Measurements from ENCODE around the gene CENPF.
A peak's percentile ranks its signal among the peaks of the same experiment; 100 is the strongest.

Gene CENPF

DNA sequence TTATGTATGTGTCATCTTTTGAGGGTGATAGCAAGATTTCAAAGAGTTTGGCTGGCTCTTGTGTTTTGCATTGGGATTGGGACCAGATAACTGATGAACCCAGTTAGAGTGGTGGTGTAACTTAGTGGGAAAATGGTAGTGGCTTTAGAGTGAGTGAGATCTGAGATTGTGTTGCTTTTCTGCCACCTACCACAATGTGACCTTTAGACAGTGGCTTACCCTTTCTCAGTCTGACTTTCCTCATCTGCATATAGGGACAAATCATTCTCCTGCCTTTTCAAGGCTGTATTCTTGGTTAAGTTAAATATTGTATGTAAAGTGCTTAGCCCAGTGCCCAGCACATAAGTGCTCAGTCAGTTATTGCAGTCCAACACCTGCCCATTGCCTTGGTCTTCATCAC, 31.3 kb downstream of the CENPF start:
- Histone ChIP-seq H3K18ac (ENCODE audit: low read length) (no peak overlapping the region), H2BK15ac (replicated peaks; ENCODE audit: low read depth) (no peak overlapping the region), H3K79me2 (ENCODE audit: control insufficient read depth, insufficient read depth, low read length) (no peaks in the 10 kb centered on the region), H3K4me2 (ENCODE audit: low read length) (no peak overlapping the region), H3K27me3 (ENCODE audit: insufficient read depth, low read length, poor library complexity) (no peaks in the 10 kb centered on the region), H3K9ac (ENCODE audit: low read length) (no peak overlapping the region), H2AK5ac (ENCODE audit: low read length) (no peak overlapping the region), H2BK5ac (ENCODE audit: low read length) (no peak overlapping the region), H3K4ac (ENCODE audit: low read depth, low read length) (no peak overlapping the region), H3K79me1 (ENCODE audit: low read length) (peaks cover 5% of the 10 kb centered on the region), H3K4me1 (ENCODE audit: control insufficient read depth, low read depth, low read length) (no peaks in the 10 kb centered on the region), H2BK120ac (ENCODE audit: low read depth, low read length) (no peak overlapping the region), H3K56ac (ENCODE audit: low read length) (no peak overlapping the region), H3K36me3 (ENCODE audit: control insufficient read depth, insufficient read depth, low read length) (peaks cover 15% of the 10 kb centered on the region), H4K8ac (ENCODE audit: low read depth, low read length) (no peak overlapping the region), H3K4me3 (ENCODE audit: low read length) (no peak overlapping the region), H3K27ac (ENCODE audit: low read depth, low read length) (no peak overlapping the region), H3K23ac (ENCODE audit: low read length) (no peak overlapping the region), H4K5ac (ENCODE audit: low read length) (no peak overlapping the region)
- DNase-seq: no peak

DNA sequence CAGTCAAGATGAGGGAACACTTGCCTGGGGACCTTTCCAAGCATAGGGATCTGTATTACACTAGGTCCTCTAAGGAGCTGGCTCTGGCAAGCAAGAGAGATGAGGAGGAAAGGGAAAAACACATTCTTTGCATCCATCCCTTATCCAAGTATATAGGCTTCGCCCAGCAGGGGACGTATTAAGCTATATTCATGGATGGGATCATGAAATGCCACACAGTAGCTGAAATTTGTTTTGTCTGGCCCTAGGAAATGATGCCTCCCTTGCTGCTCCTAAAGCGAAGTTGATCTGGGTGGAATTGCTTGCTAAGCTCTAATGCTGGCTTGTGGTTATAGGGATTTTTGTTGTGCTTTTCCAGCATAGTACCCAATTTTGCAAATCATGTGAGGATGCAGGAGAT, 32.1 kb downstream of the CENPF start:
- Histone ChIP-seq H3K9ac (ENCODE audit: low read length) (no peak overlapping the region), H3K27me3 (ENCODE audit: insufficient read depth, low read length, poor library complexity) (no peaks in the 10 kb centered on the region), H2BK5ac (ENCODE audit: low read length) (no peak overlapping the region), H3K27ac (ENCODE audit: low read depth, low read length) (no peak overlapping the region), H3K79me2 (ENCODE audit: control insufficient read depth, insufficient read depth, low read length) (no peaks in the 10 kb centered on the region), H3K4me3 (ENCODE audit: low read length) (no peak overlapping the region), H4K8ac (ENCODE audit: low read depth, low read length) (no peak overlapping the region), H3K79me1 (ENCODE audit: low read length) (peaks cover 5% of the 10 kb centered on the region), H3K18ac (ENCODE audit: low read length) (no peak overlapping the region), H3K23ac (ENCODE audit: low read length) (no peak overlapping the region), H2BK15ac (replicated peaks; ENCODE audit: low read depth) (no peak overlapping the region), H3K4me2 (ENCODE audit: low read length) (no peak overlapping the region), H3K36me3 (ENCODE audit: control insufficient read depth, insufficient read depth, low read length) (peaks cover 15% of the 10 kb centered on the region), H2AK5ac (ENCODE audit: low read length) (no peak overlapping the region), H3K56ac (ENCODE audit: low read length) (no peak overlapping the region), H4K5ac (ENCODE audit: low read length) (no peak overlapping the region), H2BK120ac (ENCODE audit: low read depth, low read length) (no peak overlapping the region), H3K4me1 (ENCODE audit: control insufficient read depth, low read depth, low read length) (no peaks in the 10 kb centered on the region), H3K4ac (ENCODE audit: low read depth, low read length) (no peak overlapping the region)
- no CpG with 5 or more reads among the region's 3 CpGs for WGBS (ENCODE audit: extremely low coverage, insufficient coverage, low lambda C conversion rate)
- no peak for DNase-seq

DNA sequence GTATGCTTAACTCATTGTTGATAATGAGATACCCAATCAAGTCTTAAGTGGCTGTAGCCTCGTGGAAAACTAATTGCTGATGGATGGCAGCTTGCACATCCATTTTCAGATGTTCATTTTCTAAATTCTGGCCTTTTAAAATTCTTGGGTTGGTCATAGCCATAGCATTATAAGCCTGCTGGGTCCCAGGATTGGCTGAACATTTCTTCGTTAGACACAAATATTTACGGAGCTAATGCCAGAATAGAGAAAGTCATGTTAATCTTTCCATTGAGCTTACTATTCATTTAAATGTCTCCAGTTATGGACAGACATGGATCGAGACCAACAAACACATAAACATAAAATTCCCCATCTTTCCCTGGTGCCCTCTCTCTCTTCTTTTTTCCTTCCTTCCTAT, 32.5 kb downstream of the CENPF start:
- no peak overlapping the region for H3K4me3 ChIP-seq (ENCODE audit: low read length)
- H3K4me1 ChIP-seq (ENCODE audit: control insufficient read depth, low read depth, low read length): no peaks in the 10 kb centered on the region
- no peak overlapping the region for H2BK120ac ChIP-seq (ENCODE audit: low read depth, low read length)
- no peaks in the 10 kb centered on the region for H3K79me2 ChIP-seq (ENCODE audit: control insufficient read depth, insufficient read depth, low read length)
- H3K23ac ChIP-seq (ENCODE audit: low read length): no peak overlapping the region
- no peaks in the 10 kb centered on the region for H3K27me3 ChIP-seq (ENCODE audit: insufficient read depth, low read length, poor library complexity)
- DNase-seq: no peak
- H2AK5ac ChIP-seq (ENCODE audit: low read length): no peak overlapping the region
- H2BK5ac ChIP-seq (ENCODE audit: low read length): no peak overlapping the region
- H3K36me3 ChIP-seq (ENCODE audit: control insufficient read depth, insufficient read depth, low read length): peaks cover 15% of the 10 kb centered on the region
- no peak overlapping the region for H4K8ac ChIP-seq (ENCODE audit: low read depth, low read length)
- no peak overlapping the region for H4K5ac ChIP-seq (ENCODE audit: low read length)
- no CpG with 5 or more reads among the region's 4 CpGs for WGBS (ENCODE audit: extremely low coverage, insufficient coverage, low lambda C conversion rate)
- H3K9ac ChIP-seq (ENCODE audit: low read length): no peak overlapping the region
- H3K27ac ChIP-seq (ENCODE audit: low read depth, low read length): no peak overlapping the region
- H3K4ac ChIP-seq (ENCODE audit: low read depth, low read length): no peak overlapping the region
- H3K18ac ChIP-seq (ENCODE audit: low read length): no peak overlapping the region
- no peak overlapping the region for H2BK15ac ChIP-seq (replicated peaks; ENCODE audit: low read depth)
- H3K4me2 ChIP-seq (ENCODE audit: low read length): no peak overlapping the region
- peaks cover 5% of the 10 kb centered on the region for H3K79me1 ChIP-seq (ENCODE audit: low read length)
- no peak overlapping the region for H3K56ac ChIP-seq (ENCODE audit: low read length)

DNA sequence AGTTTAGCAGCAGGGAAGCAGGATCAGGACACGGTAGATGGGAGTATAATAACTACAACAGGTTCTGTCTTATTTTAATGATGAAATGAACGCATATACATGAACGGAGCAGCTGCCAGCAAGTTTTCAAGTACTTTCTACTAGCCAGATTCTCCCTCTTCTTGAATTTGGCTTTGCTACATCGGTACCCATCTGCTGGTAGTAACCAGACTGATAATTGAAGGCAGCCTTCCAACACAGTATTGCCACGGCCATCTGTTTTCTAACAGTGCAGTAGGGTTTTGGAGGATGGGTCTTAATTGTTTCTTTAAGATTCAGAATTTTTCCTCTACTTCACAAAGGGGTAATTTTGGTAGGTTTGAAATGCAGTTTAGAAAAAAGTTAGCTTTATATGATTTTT, 33.4 kb downstream of the CENPF start:
- Histone ChIP-seq H4K8ac (ENCODE audit: low read depth, low read length) (no peak overlapping the region), H2BK5ac (ENCODE audit: low read length) (no peak overlapping the region), H3K4me1 (ENCODE audit: control insufficient read depth, low read depth, low read length) (no peaks in the 10 kb centered on the region), H3K27ac (ENCODE audit: low read depth, low read length) (no peak overlapping the region), H3K79me1 (ENCODE audit: low read length) (peaks cover 5% of the 10 kb centered on the region), H3K4ac (ENCODE audit: low read depth, low read length) (no peak overlapping the region), H3K56ac (ENCODE audit: low read length) (no peak overlapping the region), H3K9ac (ENCODE audit: low read length) (no peak overlapping the region), H3K79me2 (ENCODE audit: control insufficient read depth, insufficient read depth, low read length) (no peaks in the 10 kb centered on the region), H3K4me3 (ENCODE audit: low read length) (no peak overlapping the region), H3K27me3 (ENCODE audit: insufficient read depth, low read length, poor library complexity) (no peaks in the 10 kb centered on the region), H3K23ac (ENCODE audit: low read length) (no peak overlapping the region), H2BK15ac (replicated peaks; ENCODE audit: low read depth) (no peak overlapping the region), H2AK5ac (ENCODE audit: low read length) (no peak overlapping the region), H3K18ac (ENCODE audit: low read length) (no peak overlapping the region), H3K36me3 (ENCODE audit: control insufficient read depth, insufficient read depth, low read length) (peaks cover 12% of the 10 kb centered on the region), H4K5ac (ENCODE audit: low read length) (no peak overlapping the region), H2BK120ac (ENCODE audit: low read depth, low read length) (no peak overlapping the region), H3K4me2 (ENCODE audit: low read length) (no peak overlapping the region)
- DNase-seq: no peak
- no CpG with 5 or more reads among the region's 5 CpGs for WGBS (ENCODE audit: extremely low coverage, insufficient coverage, low lambda C conversion rate)

DNA sequence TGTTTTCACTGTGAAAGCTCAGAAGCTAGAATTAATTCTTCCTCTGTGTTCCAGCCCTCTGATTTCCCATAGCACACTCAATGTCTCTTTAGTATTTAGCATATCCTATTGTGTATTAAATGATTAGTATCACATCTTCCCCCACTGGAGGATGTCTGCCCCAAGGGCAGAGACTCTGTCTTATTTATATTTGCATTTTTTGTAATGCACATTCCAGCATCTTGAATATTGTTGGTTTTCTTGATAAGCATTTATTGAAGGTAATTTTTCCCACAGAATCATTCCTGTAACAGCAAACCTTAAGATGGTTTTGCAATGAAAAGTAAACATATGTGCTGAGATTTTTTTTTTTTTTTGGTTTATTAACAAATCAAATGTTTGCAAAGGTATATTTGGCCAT, 34.1 kb downstream of the CENPF start:
- no peak overlapping the region for H3K56ac ChIP-seq (ENCODE audit: low read length)
- H3K4ac ChIP-seq (ENCODE audit: low read depth, low read length): no peak overlapping the region
- H3K27ac ChIP-seq (ENCODE audit: low read depth, low read length): no peak overlapping the region
- no peak overlapping the region for H2BK120ac ChIP-seq (ENCODE audit: low read depth, low read length)
- H2AK5ac ChIP-seq (ENCODE audit: low read length): no peak overlapping the region
- no peaks in the 10 kb centered on the region for H3K27me3 ChIP-seq (ENCODE audit: insufficient read depth, low read length, poor library complexity)
- peaks cover 5% of the 10 kb centered on the region for H3K79me1 ChIP-seq (ENCODE audit: low read length)
- no peak overlapping the region for H3K4me2 ChIP-seq (ENCODE audit: low read length)
- no peak overlapping the region for H4K8ac ChIP-seq (ENCODE audit: low read depth, low read length)
- H2BK15ac ChIP-seq (replicated peaks; ENCODE audit: low read depth): no peak overlapping the region
- peaks cover 14% of the 10 kb centered on the region for H3K36me3 ChIP-seq (ENCODE audit: control insufficient read depth, insufficient read depth, low read length)
- H3K9ac ChIP-seq (ENCODE audit: low read length): no peak overlapping the region
- H3K4me3 ChIP-seq (ENCODE audit: low read length): no peak overlapping the region
- no peak overlapping the region for H3K18ac ChIP-seq (ENCODE audit: low read length)
- no peaks in the 10 kb centered on the region for H3K4me1 ChIP-seq (ENCODE audit: control insufficient read depth, low read depth, low read length)
- DNase-seq: no peak
- no peak overlapping the region for H4K5ac ChIP-seq (ENCODE audit: low read length)
- no peaks in the 10 kb centered on the region for H3K79me2 ChIP-seq (ENCODE audit: control insufficient read depth, insufficient read depth, low read length)
- no peak overlapping the region for H3K23ac ChIP-seq (ENCODE audit: low read length)
- no peak overlapping the region for H2BK5ac ChIP-seq (ENCODE audit: low read length)

DNA sequence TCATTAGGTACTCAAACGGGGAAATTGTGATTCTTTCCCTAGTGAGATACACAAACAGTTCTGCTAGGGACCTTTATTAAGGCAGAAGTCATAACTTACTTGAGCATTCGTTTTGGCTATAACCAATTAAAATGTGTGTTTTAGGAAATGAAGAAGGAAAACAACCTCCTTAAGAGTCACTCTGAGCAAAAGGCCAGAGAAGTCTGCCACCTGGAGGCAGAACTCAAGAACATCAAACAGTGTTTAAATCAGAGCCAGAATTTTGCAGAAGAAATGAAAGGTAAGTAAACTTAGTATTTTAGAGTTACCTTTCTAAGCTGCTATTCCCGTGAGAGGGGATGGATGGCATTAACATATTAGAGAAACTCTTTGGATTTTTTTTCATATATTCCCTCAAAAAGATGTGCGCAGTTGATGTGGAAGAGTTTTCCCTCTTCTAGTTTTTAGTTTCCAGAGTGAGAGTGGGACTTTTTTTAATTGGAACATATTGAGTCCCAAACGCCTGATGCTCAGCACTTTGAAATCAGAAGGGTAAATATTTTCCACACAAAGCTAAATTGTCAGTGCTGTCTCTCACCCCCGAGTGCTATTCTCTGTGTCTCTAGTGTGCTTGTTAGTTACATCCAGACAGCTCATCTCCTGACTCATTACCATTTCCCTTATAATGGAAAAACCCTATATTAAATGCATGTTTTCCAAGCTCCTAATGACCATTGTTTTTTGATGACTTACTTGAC, 34.9 kb downstream of the CENPF start:
- Histone ChIP-seq H4K8ac (ENCODE audit: low read depth, low read length) (no peak overlapping the region), H2BK15ac (replicated peaks; ENCODE audit: low read depth) (no peak overlapping the region), H2BK120ac (ENCODE audit: low read depth, low read length) (no peak overlapping the region), H3K9ac (ENCODE audit: low read length) (no peak overlapping the region), H3K23ac (ENCODE audit: low read length) (no peak overlapping the region), H3K4me1 (ENCODE audit: control insufficient read depth, low read depth, low read length) (no peaks in the 10 kb centered on the region), H3K18ac (ENCODE audit: low read length) (no peak overlapping the region), H3K4me3 (ENCODE audit: low read length) (no peak overlapping the region), H3K79me1 (ENCODE audit: low read length) (peaks cover 7% of the 10 kb centered on the region), H4K5ac (ENCODE audit: low read length) (no peak overlapping the region), H2AK5ac (ENCODE audit: low read length) (no peak overlapping the region), H3K27ac (ENCODE audit: low read depth, low read length) (no peak overlapping the region), H2BK5ac (ENCODE audit: low read length) (no peak overlapping the region), H3K4ac (ENCODE audit: low read depth, low read length) (no peak overlapping the region), H3K36me3 (ENCODE audit: control insufficient read depth, insufficient read depth, low read length) (peaks cover 18% of the 10 kb centered on the region), H3K56ac (ENCODE audit: low read length) (no peak overlapping the region), H3K79me2 (ENCODE audit: control insufficient read depth, insufficient read depth, low read length) (no peaks in the 10 kb centered on the region), H3K4me2 (ENCODE audit: low read length) (no peak overlapping the region), H3K27me3 (ENCODE audit: insufficient read depth, low read length, poor library complexity) (no peaks in the 10 kb centered on the region)
- WGBS (ENCODE audit: extremely low coverage, insufficient coverage, low lambda C conversion rate): no CpG with 5 or more reads among the region's 6 CpGs
- DNase-seq: peak; percentile 65
